GM19238 (cell line): Measurements from ENCODE around the gene CASZ1.

Experiments used
- DNase-seq: peaks from one replicate; pipeline ENCODE4 v3.0.0; 2011; ENCODE audit warnings: low spot score; ENCODE audit not compliant: insufficient read length

Gene CASZ1, protein sequence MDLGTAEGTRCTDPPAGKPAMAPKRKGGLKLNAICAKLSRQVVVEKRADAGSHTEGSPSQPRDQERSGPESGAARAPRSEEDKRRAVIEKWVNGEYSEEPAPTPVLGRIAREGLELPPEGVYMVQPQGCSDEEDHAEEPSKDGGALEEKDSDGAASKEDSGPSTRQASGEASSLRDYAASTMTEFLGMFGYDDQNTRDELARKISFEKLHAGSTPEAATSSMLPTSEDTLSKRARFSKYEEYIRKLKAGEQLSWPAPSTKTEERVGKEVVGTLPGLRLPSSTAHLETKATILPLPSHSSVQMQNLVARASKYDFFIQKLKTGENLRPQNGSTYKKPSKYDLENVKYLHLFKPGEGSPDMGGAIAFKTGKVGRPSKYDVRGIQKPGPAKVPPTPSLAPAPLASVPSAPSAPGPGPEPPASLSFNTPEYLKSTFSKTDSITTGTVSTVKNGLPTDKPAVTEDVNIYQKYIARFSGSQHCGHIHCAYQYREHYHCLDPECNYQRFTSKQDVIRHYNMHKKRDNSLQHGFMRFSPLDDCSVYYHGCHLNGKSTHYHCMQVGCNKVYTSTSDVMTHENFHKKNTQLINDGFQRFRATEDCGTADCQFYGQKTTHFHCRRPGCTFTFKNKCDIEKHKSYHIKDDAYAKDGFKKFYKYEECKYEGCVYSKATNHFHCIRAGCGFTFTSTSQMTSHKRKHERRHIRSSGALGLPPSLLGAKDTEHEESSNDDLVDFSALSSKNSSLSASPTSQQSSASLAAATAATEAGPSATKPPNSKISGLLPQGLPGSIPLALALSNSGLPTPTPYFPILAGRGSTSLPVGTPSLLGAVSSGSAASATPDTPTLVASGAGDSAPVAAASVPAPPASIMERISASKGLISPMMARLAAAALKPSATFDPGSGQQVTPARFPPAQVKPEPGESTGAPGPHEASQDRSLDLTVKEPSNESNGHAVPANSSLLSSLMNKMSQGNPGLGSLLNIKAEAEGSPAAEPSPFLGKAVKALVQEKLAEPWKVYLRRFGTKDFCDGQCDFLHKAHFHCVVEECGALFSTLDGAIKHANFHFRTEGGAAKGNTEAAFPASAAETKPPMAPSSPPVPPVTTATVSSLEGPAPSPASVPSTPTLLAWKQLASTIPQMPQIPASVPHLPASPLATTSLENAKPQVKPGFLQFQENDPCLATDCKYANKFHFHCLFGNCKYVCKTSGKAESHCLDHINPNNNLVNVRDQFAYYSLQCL (N-terminal part only)

DNA sequence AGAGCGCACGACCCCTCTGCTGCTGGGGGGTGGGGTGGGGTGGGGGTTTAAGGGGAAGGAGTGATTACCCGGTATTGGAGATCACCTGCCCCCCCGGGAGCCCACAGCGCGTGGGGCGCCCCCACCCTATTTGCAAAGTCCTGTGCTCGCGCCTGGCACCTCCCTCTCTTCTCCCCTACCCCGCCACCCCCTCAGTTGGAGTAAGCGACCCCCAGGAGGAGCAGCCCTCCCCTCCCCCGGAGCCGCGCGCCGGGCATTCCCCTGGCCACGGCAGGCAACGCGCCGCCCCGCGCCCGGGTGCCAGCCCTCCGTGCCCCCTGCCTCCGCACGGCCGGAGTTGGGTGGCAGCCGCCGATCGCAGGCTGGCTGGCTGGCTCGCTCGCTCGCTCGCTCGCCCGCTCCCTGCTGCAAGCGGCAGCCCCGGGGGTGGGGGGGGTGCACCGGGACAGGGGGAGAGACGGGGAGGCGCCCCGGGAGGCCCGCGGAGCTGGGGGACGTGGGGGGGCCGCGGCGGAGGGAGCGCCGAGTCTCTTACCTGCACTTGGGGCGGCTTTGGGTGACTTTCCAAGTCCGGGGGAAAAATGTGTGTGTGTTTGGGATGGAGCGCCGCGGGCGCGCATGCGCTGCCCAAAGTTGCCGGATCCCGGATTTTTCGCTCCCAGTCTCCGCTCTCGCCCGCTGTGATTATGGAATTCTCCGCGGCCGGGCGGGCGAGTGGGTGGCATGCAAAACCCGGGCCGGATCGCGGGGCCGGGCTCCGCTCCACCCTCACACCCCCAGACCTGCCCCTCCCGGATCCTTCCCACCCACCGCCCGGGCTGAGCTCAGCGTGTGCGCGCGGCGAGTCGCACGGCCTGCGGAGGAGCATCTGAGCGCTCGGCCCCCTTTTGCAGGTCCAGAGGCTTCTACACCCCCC, at the start of gene CASZ1:
Gene CASZ1, minus strand, starts transcription at position 618 of the 916 bp plus-strand sequence. CDS start 102,757 bp downstream, outside the sequence.
- no peak for DNase-seq

DNA sequence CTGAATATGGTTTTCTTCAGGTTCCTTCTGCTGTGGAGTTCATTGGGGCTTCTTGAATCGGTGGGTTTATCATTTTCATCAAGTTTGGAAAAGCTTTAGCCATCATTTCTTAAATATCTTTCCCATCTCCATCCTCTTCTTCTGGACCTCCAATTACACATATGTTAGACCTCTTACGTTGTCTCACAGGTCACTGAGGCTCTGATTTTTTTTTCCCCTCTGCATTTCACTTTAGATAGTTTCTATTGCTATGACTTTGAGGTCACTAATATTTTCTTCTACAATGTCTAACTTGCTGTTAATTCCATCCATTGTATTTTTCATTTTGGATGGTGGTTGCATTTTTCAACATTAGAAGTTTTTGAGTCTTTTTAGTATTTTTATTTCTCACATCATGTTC, 47.3 kb upstream of the CASZ1 start:
- DNase-seq = no peak

DNA sequence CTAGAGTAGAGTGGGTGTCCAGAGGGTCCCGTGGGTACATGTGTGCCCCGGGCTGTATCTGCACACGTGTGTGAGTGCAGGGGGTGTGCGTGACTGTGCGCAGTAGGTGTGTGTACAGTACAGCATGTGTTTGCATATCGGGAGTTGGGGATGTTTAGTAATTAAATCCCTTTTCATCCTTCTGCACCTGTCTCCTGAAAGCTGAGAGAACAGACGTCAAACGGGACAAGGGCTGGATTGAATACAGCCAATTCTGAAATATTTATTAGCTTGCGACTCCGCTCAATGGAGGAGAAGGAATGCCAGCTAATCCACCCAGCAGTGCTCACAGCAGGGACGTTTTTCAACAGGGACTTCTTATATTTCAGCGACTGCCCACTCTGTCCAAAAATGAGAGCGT, 44.7 kb upstream of the CASZ1 start:
- no peak for DNase-seq

DNA sequence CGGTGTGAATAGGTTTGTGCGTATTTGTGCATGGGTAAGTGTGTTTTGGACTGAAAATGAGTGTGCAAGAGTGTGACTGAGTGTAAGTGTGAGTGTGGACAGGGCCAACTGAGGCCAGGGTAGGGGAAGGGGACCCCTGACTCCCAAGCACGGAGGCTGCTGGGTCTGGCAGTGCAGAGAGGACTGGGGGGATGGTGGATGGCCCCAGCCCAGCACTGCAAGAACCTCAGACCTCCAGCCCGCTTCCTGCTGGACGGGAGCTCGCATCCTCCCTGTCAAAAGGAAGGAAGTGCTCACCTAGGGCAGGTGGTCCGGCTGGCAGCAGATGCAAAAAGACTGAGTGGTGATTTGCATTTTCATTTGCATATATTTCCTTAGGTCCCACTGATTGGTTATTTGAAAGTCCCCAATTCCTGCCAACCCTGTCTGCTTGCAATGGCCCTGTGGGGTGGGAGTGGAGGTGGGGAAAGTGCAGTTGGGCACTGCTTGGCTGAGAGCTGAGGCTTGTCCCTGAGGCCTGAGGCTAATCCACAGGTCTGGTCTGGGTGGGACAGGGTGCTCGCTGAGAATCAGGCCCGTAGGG, 42.8 kb upstream of the CASZ1 start:
- no peak for DNase-seq

DNA sequence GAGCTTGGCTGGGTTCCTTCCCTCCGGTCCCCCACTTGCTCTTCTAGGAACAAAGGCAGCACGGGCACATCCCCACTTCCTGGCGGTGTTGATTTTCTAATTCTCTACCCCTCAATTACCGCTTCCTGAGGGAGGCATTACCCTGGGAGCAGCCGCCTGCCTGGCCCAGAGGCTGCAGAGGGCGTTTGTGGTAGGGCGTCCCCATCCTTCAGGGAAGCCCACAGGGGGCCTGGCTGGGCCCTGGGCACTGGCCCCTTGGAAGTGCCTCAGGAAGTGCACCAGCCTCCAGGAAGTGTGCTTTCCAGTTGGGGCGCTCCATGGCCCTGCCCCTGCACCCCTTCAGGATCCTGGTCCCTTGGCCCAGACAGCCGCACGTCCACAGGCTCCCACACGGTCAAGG, 42.1 kb upstream of the CASZ1 start:
- no peak for DNase-seq

DNA sequence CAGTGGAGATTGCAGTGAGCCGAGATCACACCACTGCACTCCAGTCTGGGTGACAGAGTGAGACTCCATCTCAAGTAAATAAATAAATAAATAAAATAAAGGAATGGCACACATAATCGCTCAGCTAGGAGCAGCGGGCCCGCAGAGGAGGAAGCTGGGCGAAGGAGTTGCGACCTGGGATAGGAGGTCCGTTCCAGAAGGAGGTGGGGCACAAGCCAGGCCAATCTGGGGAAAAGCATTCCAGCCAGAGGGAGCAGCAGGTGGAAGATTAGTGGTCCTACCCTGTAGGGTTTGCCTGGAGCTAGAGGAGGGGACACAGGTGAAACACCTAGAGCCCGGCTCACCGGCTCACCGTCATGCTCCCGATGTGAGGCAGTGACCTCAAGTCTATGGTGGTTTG, 40.3 kb upstream of the CASZ1 start:
- no peak for DNase-seq

DNA sequence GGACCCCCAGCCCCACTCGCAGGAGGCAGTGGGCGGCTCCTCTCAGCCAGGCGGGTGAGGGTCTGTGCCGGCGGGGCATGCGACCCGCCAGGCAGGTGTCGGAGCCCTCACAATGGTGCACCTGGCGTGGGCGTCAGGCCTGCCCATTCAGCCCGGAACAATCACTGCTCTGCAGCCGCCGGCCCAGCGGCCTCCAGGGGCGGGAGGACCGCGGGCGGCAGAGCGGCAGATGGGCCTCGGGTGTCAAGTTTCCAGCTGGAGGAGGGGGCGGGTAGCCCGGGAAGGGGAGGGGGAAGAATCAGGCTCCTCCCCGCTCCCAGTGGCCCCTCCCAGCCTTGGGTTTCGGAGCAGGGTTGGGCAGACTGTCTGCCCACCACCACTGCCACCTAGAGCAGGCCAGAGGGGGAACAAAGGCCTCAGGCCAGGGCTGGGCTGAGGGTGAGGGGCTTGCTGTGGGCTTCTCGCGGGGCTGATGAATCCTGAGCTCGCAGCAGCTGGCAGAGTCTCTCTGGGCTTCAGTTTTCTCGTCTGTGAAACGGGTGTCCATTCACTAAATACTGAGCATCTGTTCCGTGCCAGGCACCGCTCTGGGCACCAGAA, 39.5 kb upstream of the CASZ1 start:
- DNase-seq = no peak

DNA sequence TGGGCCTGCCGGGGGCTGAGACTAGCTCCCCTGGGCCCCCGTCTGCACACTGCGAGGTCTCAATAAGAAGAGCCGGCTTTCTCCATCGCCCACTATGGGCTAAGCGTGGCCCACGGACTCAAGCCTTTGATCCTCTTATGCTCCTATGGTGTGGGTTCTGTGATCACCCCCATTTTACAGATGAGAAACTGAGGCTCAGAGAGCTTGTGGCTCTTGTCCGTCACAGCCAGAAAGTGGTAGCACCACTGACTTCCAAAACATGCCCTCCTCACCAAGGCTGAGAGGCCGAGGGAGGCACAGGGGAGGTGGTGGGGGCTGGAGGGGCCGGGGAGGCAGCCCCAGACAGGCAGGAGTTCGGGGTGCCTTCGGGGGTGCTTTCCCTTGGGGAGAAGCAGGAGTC, 39.0 kb upstream of the CASZ1 start:
- no peak for DNase-seq

DNA sequence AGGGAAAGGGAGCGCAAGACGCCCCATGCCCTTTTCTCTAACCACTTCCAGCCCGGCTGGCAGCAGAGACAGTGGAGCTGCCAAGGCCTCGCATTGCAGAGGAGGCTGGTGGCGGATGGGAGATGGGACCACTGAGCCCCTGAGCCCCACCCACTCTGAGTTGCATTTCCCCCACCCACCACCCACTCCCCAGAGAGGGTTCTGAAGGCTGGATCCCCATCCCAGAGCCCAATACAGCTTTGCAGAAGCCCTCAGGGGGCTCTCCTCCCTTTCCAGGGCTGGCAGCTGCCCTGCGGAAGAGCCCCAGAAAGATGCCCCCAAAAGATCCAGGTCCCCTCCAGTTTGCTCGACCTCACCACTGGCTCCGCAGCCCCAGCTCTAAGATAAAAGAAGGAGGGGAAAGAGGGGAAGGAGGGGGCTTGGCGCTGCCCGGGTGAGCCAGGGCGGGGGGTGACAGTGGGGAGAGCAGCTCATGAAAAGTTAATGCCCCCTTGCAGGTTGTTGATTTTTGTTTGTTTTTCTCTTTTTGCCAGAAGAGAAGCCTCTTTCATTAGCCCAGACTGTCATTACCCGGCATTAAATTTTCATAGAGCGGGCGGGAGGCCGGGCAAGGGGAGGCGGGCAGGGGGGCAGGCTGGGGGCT, 38.4 kb upstream of the CASZ1 start:
- no peak for DNase-seq

DNA sequence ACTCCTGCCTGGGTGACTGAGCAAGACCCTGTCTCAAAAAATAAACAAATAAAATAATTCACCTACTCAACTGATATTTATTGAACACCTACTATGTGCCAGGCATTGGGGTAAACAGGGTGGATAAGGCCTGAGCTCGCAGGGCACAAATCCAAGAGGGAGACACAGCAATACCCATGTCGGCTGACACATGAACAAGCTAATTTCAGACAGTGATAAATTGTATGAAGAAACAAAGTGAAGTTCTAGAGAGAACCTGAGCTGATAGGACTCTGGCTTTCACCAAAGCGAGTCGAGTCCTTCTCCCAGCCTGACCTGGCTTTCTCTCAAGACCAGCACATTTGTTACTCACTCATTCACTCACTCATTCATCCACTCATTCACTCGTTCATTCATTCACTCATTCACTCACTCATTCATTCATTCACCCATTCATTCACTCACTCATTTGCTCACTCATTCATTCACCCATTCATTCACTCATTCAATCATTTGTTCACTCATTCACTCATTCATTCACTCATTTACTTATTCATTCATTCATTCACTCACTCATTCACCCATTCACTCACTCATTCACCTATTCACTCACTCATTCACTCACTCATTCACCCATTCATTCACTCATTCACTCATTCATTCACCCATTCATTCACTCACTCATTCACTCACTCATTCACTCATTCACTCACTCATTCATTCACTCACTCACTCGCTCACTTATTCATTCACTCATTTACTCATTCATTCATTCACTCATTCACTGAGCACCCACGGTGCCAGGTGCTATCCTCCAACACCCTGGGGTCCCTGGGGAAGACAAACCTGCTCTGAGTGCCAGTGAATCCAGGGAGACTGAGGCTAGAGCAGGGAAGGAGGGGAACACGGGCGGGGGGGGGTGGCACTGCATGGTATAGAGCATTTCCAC, 37.4 kb upstream of the CASZ1 start:
- no peak for DNase-seq

DNA sequence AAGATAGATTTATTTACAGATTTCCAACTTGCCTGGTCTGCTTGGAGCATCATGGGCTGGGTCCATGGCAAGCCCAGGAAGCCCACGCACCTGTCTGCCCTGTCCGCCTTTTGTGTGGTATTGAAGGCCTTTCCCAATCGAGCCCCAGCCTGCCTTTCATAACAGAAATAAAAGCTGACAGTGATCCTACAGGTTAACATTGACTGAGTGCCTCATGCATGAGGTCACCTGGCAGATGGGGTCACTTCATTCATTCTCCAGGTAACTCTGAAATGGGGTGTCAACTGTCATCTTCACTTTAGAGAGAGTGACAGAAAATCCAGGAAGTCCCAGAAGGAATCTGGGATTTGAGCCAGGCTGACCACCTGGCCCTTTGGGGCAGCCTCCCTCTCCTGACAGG, 36.3 kb upstream of the CASZ1 start:
- no peak for DNase-seq

DNA sequence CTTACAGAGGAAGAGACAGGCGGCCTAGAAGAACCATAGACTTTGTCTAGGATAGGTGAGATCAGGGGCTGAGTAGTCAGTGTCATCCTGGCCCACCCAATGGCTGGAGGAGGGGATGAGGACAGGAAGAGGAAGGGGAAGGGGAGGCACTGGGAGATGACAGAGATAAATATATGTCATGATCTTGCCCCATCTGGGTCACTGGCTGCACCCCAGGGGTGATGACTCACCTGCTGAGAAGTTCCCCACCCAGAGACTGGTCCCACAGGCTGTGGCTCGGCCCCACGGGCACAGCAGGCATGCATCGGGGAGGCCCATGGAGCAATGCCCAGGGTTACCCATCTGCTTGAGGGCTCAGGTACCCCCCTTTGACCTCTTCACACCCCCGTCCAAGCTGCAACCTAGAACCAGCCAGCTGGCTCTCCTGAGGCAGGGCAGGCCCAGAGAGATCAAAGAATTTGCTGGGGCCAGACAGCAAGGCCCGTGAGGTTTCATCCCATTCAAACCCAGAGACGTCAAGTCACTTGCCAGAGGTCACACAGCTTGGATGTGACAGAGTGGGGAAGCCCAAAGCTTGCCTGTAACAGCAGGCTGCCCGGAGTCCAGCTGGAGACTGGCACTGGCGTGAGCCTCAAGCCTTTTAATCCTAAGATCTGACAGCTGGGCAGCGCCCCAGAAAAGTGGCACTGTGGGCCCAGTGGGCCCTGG, 34.7 kb upstream of the CASZ1 start:
- DNase-seq = no peak

DNA sequence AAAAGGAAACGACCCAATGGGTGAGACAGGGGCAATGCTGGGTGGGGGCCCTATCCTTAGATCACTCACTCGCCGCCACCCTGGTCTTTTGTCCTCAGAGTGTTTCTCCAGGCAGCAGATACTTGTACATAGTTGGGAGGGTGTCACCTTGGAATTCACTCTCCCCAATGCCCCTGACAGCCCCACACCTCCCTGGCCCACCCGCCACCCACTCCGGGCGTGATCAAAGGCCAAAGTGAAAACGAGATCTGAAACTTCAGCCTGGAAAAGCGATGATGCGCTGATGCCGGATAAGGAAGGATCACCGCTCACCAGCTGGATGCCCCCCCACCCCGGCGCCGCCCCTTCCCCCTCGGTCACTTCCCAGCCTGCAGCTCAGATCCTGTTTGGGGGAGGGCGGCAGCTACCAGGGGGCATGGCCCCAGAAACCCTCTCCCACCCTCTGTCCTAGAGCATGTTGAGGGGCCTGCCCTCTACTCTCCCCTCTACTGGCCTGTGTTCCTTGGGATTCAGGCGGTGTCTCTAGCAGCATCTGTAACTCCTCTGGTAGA, 33.6 kb upstream of the CASZ1 start:
- no peak for DNase-seq

DNA sequence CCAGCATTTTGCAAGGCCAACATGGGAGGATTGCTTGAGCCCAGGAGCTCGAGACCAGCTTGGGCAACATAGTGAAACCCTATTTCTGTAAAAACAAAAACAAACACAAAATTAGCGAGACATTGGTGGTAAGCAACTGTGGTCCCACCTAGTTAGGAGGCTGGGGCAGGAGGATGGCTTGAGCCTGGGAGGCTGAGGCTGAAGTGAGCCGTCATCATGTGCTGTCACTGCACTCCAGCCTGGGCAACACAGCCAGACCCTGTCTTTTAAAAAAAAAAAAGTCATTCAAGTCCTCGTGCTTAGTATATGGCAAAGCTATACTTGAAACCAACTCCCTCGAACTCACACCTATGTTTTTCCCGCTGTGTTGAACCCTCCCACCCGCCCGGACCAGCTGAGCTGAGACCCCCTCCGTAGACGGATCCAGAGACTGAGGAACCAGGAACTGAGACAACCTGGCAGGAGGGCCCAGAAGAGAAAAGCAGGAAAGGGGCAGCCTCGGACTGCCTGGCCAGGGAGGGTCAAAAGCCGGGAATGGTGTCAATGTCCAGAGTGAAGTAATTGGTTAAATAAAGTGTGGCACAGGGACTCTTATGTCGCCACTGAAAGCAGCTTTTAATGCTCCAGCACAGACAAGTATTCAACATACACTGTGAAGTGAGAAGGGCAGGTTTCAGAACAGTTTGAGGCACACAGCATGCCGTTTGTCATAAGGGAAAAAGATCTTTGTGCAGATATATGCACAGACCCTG, 32.8 kb upstream of the CASZ1 start:
- no peak for DNase-seq

DNA sequence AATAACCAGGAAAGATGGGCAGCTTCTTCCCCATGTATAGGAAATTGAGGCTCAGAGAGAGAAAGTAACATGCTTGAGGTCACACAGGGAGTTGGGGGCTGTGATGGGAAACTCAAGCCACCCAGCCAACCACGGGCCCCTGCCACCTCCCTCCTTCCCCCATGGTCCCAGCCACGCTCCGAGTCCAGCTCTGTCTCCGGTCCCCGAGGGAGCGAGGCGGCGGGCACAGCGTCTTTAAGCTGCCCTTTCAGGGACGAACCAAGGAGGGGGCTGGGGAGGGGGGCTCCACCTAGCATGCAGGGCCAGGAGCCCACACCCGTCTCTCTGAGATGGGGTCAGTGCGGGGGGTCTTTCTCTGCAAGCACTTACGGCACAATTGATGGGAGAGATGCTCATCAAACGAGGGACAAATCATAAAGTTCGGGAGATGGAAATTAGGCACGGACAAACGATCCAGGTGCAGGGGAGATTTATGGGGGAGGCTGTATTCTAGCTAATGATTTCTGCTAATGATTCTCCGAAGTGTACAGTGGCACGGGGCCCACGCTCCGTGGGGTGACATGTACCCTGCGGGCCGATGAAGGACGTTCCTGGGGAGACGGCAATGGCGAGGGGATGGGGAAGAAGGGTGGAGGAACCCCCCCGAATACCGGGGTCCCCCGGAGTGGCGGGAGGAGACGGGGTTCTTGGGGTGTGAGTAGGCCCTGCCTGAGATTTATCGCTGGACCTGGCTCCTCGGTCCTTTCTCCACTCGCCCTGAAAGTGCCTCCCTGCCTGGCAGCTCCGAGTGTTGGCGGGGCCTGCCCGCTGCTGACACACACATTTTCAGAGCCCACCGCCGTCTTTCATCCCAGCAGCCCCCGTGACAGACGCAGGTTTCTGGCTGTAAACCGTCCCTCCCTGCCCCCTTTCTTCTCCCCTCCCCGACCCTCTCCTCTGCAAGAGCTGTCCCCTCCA, 31.2 kb upstream of the CASZ1 start:
- no peak for DNase-seq

DNA sequence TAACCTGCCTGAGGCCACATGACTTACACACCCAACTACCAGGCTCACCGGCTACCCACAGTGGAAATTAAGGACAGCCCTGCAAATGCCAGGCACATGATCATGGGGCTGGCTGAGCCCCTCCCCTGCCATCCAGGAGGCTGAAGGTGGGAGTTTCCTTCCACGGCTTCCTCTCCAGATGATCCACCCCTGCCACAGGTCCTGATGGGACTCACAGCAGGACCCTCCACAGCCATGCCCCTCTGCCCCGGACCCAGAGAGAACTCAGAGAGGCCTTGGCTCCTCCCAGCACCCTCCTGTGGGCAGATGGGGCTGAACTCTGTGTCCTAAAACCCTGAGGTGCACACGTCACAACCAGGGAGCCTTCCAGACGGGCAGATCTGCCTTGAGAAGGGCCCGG, 29.1 kb upstream of the CASZ1 start:
- no peak for DNase-seq
